Skeletal muscle satellite cell (primary cell): ENCODE data around the gene CDS2.
"Not testable (repeated sequence)": the region's sequence is repeated elsewhere in the genome, so short reads cannot be mapped to it uniquely, and the experiment has no call there.

ENCODE experiments used
- H3K27me3 ChIP-seq: 2 replicates; pipeline ENCODE4 v1.7.0; 2013; ENCODE audit warnings: low read length; ENCODE audit not compliant: control insufficient read depth, insufficient read depth
- H3K36me3 ChIP-seq: 2 replicates; pipeline ENCODE4 v1.7.0; 2013; ENCODE audit warnings: mild to moderate bottlenecking, control low read depth, low read length; ENCODE audit not compliant: insufficient read depth
- H3K4me1 ChIP-seq: 2 replicates; pipeline ENCODE4 v1.7.0; 2013; ENCODE audit warnings: low read length; ENCODE audit not compliant: control insufficient read depth, insufficient read depth
- H3K4me2 ChIP-seq: 2 replicates; pipeline ENCODE4 v1.7.0; 2013; ENCODE audit warnings: mild to moderate bottlenecking, low read length
- H3K4me3 ChIP-seq: 2 replicates; pipeline ENCODE4 v1.7.0; 2013; ENCODE audit warnings: low read length
- H3K9ac ChIP-seq: 2 replicates; pipeline ENCODE4 v1.7.0; 2013; ENCODE audit warnings: mild to moderate bottlenecking, low read depth, low read length, moderate library complexity
- H3K9me3 ChIP-seq: replicated peaks from 2 replicates; pipeline ENCODE4 v1.7.0; 2013; ENCODE audit warnings: mild to moderate bottlenecking, control low read depth, low read length

CDS2 gene

DNA sequence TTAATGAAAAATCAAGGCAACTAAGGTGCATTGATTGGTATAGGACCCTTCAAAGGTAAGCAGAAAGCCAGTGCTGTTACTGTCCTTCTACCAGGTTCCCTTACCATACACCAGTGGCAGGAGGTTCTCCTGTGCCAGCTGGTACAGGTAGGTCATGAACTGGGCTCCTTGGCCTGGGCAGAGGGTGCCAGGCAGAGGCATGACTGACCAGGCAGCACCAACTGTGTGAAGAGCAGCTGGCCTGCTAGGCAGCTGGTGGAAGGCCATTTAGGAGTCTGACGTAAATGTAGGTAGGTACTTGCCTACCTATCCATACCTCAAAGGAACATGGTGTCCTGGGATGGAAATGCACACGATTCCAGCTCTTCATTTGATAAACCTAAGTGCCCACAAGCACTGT is 30.3 kb upstream of the CDS2 start:
- Histone ChIP-seq H3K4me1 (no peaks in the 10 kb centered on the region), H3K4me2 (no peak overlapping the region), H3K36me3 (peaks cover 20% of the 10 kb centered on the region), H3K27me3 (no peaks in the 10 kb centered on the region), H3K4me3 (no peak overlapping the region), H3K9me3 (no peaks in the 10 kb centered on the region), H3K9ac (no peak overlapping the region)

DNA sequence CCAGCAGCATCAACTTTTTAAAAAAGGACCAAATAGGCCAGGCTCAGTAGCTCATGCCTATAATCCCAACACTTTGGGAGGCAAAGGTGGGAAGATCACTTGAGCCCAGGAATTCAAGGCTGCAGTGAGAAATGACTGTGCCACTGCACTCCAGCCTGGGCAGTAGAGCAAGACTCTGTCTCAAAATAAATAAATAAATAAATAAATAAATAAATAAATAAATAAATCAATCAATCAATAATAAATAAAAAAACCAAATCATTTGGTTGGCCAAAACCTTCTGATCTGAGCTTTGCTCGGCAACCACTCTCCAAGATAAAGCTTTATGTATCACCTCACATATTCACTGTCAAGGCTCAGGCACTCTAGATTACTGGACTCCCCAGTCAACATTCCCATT is 27.8 kb upstream of the CDS2 start:
- H3K4me1 ChIP-seq, H3K4me3 ChIP-seq, H3K27me3 ChIP-seq, H3K9ac ChIP-seq, H3K9me3 ChIP-seq, H3K4me2 ChIP-seq: not testable (repeated sequence)
- H3K36me3 ChIP-seq = peaks cover 40% of the 10 kb centered on the region

DNA sequence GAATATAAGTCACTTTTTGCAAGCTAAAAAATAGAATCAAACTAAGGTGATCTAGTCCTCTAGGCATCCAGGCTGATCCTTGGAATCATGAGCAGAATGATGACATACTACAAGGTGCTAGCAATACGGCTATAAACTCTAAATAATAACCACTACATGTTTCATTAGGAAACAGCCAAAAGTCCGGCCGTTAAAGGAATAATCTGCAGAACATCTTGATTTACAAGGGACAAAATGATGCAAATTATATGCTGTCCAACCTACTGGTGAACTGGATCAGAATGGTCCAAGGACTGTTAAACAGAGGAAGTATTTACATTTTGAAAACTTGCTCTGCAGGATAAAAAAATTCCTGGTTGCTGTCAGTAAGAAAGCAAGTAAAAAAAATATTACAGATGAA is 26.9 kb upstream of the CDS2 start:
- H3K9me3 ChIP-seq, H3K27me3 ChIP-seq, H3K4me2 ChIP-seq, H3K4me3 ChIP-seq, H3K4me1 ChIP-seq, H3K9ac ChIP-seq: not testable (repeated sequence)
- H3K36me3 ChIP-seq = peaks cover 49% of the 10 kb centered on the region

- no peaks in the 10 kb centered on the region for H3K9me3 ChIP-seq
- H3K27me3 ChIP-seq = no peaks in the 10 kb centered on the region
- H3K4me2 ChIP-seq = no peak overlapping the region
- H3K36me3 ChIP-seq = peaks cover 57% of the 10 kb centered on the region
- no peaks in the 10 kb centered on the region for H3K4me1 ChIP-seq
- H3K4me3 ChIP-seq = no peak overlapping the region
- no peak overlapping the region for H3K9ac ChIP-seq
Measured at GRCh38 chr20:5100684-5101347, 26.0 kb upstream of the CDS2 start.

GRCh38 chr20:5104479-5104878 is 22.3 kb upstream of the CDS2 start:
- Histone ChIP-seq H3K4me2 (no peak overlapping the region), H3K9me3 (no peaks in the 10 kb centered on the region), H3K4me3 (no peak overlapping the region), H3K27me3 (no peaks in the 10 kb centered on the region), H3K9ac (no peak overlapping the region), H3K4me1 (no peaks in the 10 kb centered on the region), H3K36me3 (peaks cover 66% of the 10 kb centered on the region)

- H3K27me3 ChIP-seq = no peaks in the 10 kb centered on the region
- peaks cover 9% of the 10 kb centered on the region for H3K4me1 ChIP-seq
- no peaks in the 10 kb centered on the region for H3K9me3 ChIP-seq
- peaks cover 43% of the 10 kb centered on the region for H3K36me3 ChIP-seq
- H3K4me3 ChIP-seq = no peak overlapping the region
- no peak overlapping the region for H3K4me2 ChIP-seq
- H3K9ac ChIP-seq = no peak overlapping the region
Measured at GRCh38 chr20:5109276-5109675, 17.5 kb upstream of the CDS2 start.

DNA sequence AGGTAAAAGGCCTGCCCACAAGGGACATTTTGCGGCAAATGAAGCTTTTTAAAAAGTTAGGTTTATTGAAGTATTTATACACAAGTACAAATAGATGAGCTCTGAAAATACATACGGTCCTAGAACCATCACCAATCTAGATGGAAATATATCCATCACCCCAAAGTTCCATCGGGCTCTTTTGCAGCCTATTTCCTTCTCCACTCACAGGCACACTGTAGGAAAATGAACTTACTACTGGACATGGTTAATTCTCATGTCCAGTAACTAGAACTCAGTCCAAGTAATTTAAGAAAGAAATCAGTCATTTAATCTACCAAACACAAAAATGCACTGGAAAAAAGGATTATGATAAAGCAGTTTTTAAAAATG is 13.2 kb upstream of the CDS2 start:
- Histone ChIP-seq H3K9me3 (no peaks in the 10 kb centered on the region), H3K4me1 (peaks cover 18% of the 10 kb centered on the region)

GRCh38 chr20:5114403-5114802 is 12.4 kb upstream of the CDS2 start:
- Histone ChIP-seq H3K4me3 (no peak overlapping the region), H3K9ac (no peak overlapping the region), H3K4me1 (peaks cover 21% of the 10 kb centered on the region), H3K9me3 (no peaks in the 10 kb centered on the region), H3K4me2 (no peak overlapping the region), H3K36me3 (peaks cover 40% of the 10 kb centered on the region), H3K27me3 (no peaks in the 10 kb centered on the region)

More for the DNA sequence above, 13.2 kb upstream of the CDS2 start:
- Histone ChIP-seq H3K4me3 (peak overlapping the region; percentile 95), H3K9ac (peak overlapping the region; percentile 96), H3K36me3 (peaks cover 43% of the 10 kb centered on the region), H3K4me2 (peak overlapping the region; percentile 91), H3K27me3 (no peaks in the 10 kb centered on the region)

DNA sequence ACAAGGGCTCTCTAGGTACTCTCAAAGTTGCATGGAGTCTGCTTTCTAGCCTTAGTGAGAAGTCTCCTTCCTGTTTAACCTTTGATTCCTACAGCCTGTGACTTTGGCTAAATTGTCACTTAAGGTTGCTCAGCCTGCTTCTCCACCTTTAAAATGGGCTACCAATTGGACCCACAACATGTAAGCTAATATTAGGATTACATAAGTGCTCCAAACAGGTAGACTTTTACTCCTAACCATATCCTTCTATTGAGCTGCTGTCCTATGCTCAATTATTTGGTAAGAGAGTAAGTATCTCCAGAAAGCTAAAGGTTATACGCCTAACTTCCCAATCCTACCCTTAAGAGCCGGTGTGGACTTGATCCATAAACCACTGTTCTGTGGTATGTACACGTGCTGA is 9.9 kb upstream of the CDS2 start:
- peaks cover 31% of the 10 kb centered on the region for H3K36me3 ChIP-seq
- H3K9me3 ChIP-seq = no peaks in the 10 kb centered on the region
- H3K27me3 ChIP-seq = no peaks in the 10 kb centered on the region
- no peak overlapping the region for H3K4me2 ChIP-seq
- H3K9ac ChIP-seq = no peak overlapping the region
- H3K4me3 ChIP-seq = no peak overlapping the region
- H3K4me1 ChIP-seq = peaks cover 17% of the 10 kb centered on the region

- H3K27me3 ChIP-seq = no peaks in the 10 kb centered on the region
- H3K36me3 ChIP-seq = peaks cover 31% of the 10 kb centered on the region
- peak overlapping the region; percentile 87 for H3K4me3 ChIP-seq
- H3K9ac ChIP-seq = peak overlapping the region; percentile 85
- peak overlapping the region; percentile 89 for H3K4me2 ChIP-seq
- H3K9me3 ChIP-seq = no peaks in the 10 kb centered on the region
- peaks cover 15% of the 10 kb centered on the region for H3K4me1 ChIP-seq
Measured at GRCh38 chr20:5118220-5119142, 8.3 kb upstream of the CDS2 start.

DNA sequence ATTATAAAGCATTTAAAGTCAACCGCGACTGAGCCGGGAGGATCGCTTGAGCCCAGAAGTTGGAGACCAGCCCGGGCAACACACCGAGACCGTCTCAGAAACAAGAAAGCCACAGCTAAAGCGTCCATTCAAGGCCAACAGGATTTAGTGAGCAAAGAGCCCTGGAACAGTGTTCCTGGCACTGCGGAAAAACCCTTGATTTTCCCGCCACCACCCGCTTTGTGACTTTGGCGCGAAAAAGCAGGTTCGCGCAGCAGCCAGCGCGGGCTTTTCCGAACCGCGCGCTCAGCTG is 7.7 kb upstream of the CDS2 start:
- peak overlapping the region; percentile 87 for H3K4me3 ChIP-seq
- H3K36me3 ChIP-seq = peaks cover 31% of the 10 kb centered on the region
- H3K9ac ChIP-seq = peak overlapping the region; percentile 85
- H3K4me2 ChIP-seq = peak overlapping the region; percentile 89
- H3K9me3 ChIP-seq = no peaks in the 10 kb centered on the region
- peaks cover 12% of the 10 kb centered on the region for H3K4me1 ChIP-seq
- H3K27me3 ChIP-seq = no peaks in the 10 kb centered on the region
